COLO668 (cell line): ENCODE results near the gene LRRC8E.
A peak's percentile ranks its signal among the peaks of the same experiment; 100 is the strongest.
"Not testable (repeated sequence)": the region's sequence is repeated elsewhere in the genome, so short reads cannot be mapped to it uniquely, and the experiment has no call there.

Source experiments
- DNase-seq: peaks from one replicate; lab custom pipeline; 2025; ENCODE audit not compliant: unreplicated experiment; lab: John Stamatoyannopoulos, UW

The LRRC8E gene

GRCh38 chr19:7928741-7929701 is 40.7 kb downstream of the LRRC8E start:
- DNase-seq = peak; percentile 53

- DNase-seq = not testable (repeated sequence)
Observed at GRCh38 chr19:7930030-7930429, 41.7 kb downstream of the LRRC8E start.

- DNase-seq = no peak
Observed at GRCh38 chr19:7930765-7931164, 42.5 kb downstream of the LRRC8E start.

GRCh38 chr19:7931221-7932061 is 43.1 kb downstream of the LRRC8E start:
- DNase-seq = no peak

GRCh38 chr19:7932276-7932929 is 44.1 kb downstream of the LRRC8E start:
- DNase-seq = no peak

GRCh38 chr19:7932930-7933300 is 44.6 kb downstream of the LRRC8E start:
- no peak for DNase-seq

- no peak for DNase-seq
Observed at GRCh38 chr19:7933411-7933810, 45.1 kb downstream of the LRRC8E start.

- DNase-seq = no peak
Observed at GRCh38 chr19:7933828-7934725, 45.8 kb downstream of the LRRC8E start.

GRCh38 chr19:7934766-7935165 is 46.5 kb downstream of the LRRC8E start:
- no peak for DNase-seq

GRCh38 chr19:7940841-7941240 is 52.5 kb downstream of the LRRC8E start:
- DNase-seq = no peak

GRCh38 chr19:7941895-7942596 is 53.7 kb downstream of the LRRC8E start:
- no peak for DNase-seq

GRCh38 chr19:7942981-7943443 is 54.7 kb downstream of the LRRC8E start:
- DNase-seq = no peak

GRCh38 chr19:7943444-7944176 is 55.3 kb downstream of the LRRC8E start, which contains the start of gene TIMM44:
Gene TIMM44, minus strand, starts transcription at chr19:7943666. Its CDS starts 15 bp downstream, at chr19:7943651.
- DNase-seq = peak; percentile 99

- peak; percentile 89 for DNase-seq
Observed at GRCh38 chr19:7944177-7944761, 56.0 kb downstream of the LRRC8E start.

- no peak for DNase-seq
Observed at GRCh38 chr19:7947939-7948338, 59.6 kb downstream of the LRRC8E start.
